K562 (cell line): ENCODE results near the gene FTSJ3. TPM values are rescaled to one million over a fixed set of nuclear protein-coding genes. Genes with fewer than 3 reads are reported as not detected.
A peak's percentile ranks its signal among the peaks of the same experiment; 100 is the strongest.

Experiments used
- ARID3B ChIP-seq: fragments of 250-450 bp; sonication (Bioruptor Pico); IDR thresholded peaks from 2 replicates; pipeline ENCODE4 v1.4.0; 2020; ENCODE audit warnings: borderline replicate concordance
- ATF4 ChIP-seq: fragments of 450-650 bp; formaldehyde crosslinking; IDR thresholded peaks from 2 replicates; pipeline ENCODE4 v1.4.0; 2022; ENCODE audit warnings: mild to moderate bottlenecking, moderate library complexity
- CSDE1 ChIP-seq, 2 experiments: fragments of 450-650 bp; IDR thresholded peaks; 2 replicates each; pipeline ENCODE4 v1.6.1; 2016; ENCODE audit warnings: mild to moderate bottlenecking in 1 of 2
- ELF4 ChIP-seq: fragments of 450-650 bp; formaldehyde crosslinking; IDR thresholded peaks from 2 replicates; pipeline ENCODE4 v1.4.0; 2022; ENCODE audit warnings: missing genetic modification characterization
- ESRRB ChIP-seq: fragments of 250-450 bp; sonication (Bioruptor Pico); IDR thresholded peaks from 2 replicates; pipeline ENCODE4 v1.5.0; 2020; ENCODE audit warnings: mild to moderate bottlenecking, moderate library complexity, borderline replicate concordance
- GABPA ChIP-seq: fragments of 200-800 bp; sonication (Bioruptor generic); conservative IDR thresholded peaks from 2 replicates; pipeline ENCODE4 v1.6.1; 2016; ENCODE audit warnings: low read depth, missing genetic modification characterization, missing compliant biosample characterization
- GABPB1 ChIP-seq: sonication (generic); formaldehyde crosslinking; IDR thresholded peaks from 2 replicates; pipeline ENCODE4 v1.8.0; 2022; ENCODE audit warnings: mild to moderate bottlenecking, missing genetic modification reagents
- HNRNPH1 ChIP-seq: fragments of 200-400 bp; formaldehyde crosslinking; optimal IDR thresholded peaks from 2 replicates; pipeline ENCODE3; 2017; ENCODE audit warnings: low read depth, mild to moderate bottlenecking, low read length, moderate library complexity
- IRF9 ChIP-seq: fragments of 450-650 bp; IDR thresholded peaks from 2 replicates; pipeline ENCODE4 v1.6.1; 2016; ENCODE audit warnings: missing biosample characterization, missing genetic modification characterization
- KDM4B ChIP-seq, 2 experiments: fragments of 450-650 bp in 1 of 2; sonication (generic) in 1 of 2; IDR thresholded peaks; 2 replicates each; pipeline ENCODE4 v1.6.1; 2016 to 2017; ENCODE audit warnings: borderline replicate concordance in 2 of 2, antibody characterized with exemption in 1 of 2, low read depth in 1 of 2, mild to moderate bottlenecking in 1 of 2
- MTF1 ChIP-seq: fragments of 250-450 bp; sonication (Bioruptor Pico); IDR thresholded peaks from 2 replicates; pipeline ENCODE4 v1.9.0; 2021; ENCODE audit warnings: moderate library complexity, mild to moderate bottlenecking, inconsistent platforms, borderline replicate concordance
- NEUROD1 ChIP-seq: fragments of 150-350 bp; IDR thresholded peaks from 2 replicates; pipeline ENCODE4 v1.6.1; 2014; ENCODE audit warnings: borderline replicate concordance, low read length, low read depth; ENCODE audit not compliant: partially characterized antibody
- PHB2 ChIP-seq: fragments of 450-650 bp; IDR thresholded peaks from 2 replicates; pipeline ENCODE4 v1.6.1; 2017; ENCODE audit warnings: low read depth
- POLR2A ChIP-seq: fragments of 450-650 bp; conservative IDR thresholded peaks from 2 replicates; pipeline ENCODE4 v1.6.1; 2016
- POU5F1 ChIP-seq: fragments of 150-350 bp; IDR thresholded peaks from 2 replicates; pipeline ENCODE4 v1.6.1; 2014; ENCODE audit warnings: borderline replicate concordance, low read length, low read depth, mild to moderate bottlenecking; ENCODE audit not compliant: partially characterized antibody
- SMARCC2 ChIP-seq: fragments of 450-650 bp; IDR thresholded peaks from 2 replicates; pipeline ENCODE4 v1.6.1; 2017; ENCODE audit warnings: antibody characterized with exemption, moderate library complexity, mild to moderate bottlenecking, low read depth
- TEAD4 ChIP-seq, 2 experiments: sonication (generic) in 1 of 2; formaldehyde crosslinking in 1 of 2; IDR thresholded peaks; 2 replicates each; pipeline versions ENCODE4 v1.6.1 to v1.8.0; 2012 to 2022; ENCODE audit warnings: borderline replicate concordance in 1 of 2, inconsistent platforms in 1 of 2, low read length in 1 of 2, mild to moderate bottlenecking in 1 of 2, missing genetic modification reagents in 1 of 2
- THRAP3 ChIP-seq: fragments of 450-650 bp; IDR thresholded peaks from 2 replicates; pipeline ENCODE4 v1.6.1; 2016; ENCODE audit warnings: mild to moderate bottlenecking, inconsistent platforms, borderline replicate concordance
- TRIM24 ChIP-seq, 2 experiments: fragments of 450-650 bp; IDR thresholded peaks; 2 replicates each; pipeline ENCODE4 v1.6.1; 2016
- ZFPM2 ChIP-seq: fragments of 250-450 bp; sonication (Bioruptor Pico); IDR thresholded peaks from 2 replicates; pipeline ENCODE4 v1.5.1; 2022; ENCODE audit warnings: mild to moderate bottlenecking
- ZNF165 ChIP-seq: fragments of 250-450 bp; sonication (Bioruptor Pico); IDR thresholded peaks from 2 replicates; pipeline ENCODE4 v1.4.0; 2020; ENCODE audit warnings: borderline replicate concordance
- ZNF280B ChIP-seq: fragments of 250-450 bp; sonication (Bioruptor Pico); IDR thresholded peaks from 2 replicates; pipeline ENCODE4 v1.5.1; 2021; ENCODE audit warnings: mild to moderate bottlenecking
- ZNF507 ChIP-seq: conservative IDR thresholded peaks from 2 replicates; pipeline ENCODE4 v1.6.1; 2017; ENCODE audit warnings: missing genetic modification characterization, missing compliant biosample characterization
- polyA plus RNA-seq, 8 experiments: library from polyadenylated mRNA; depleted of rRNA in 4 of 8; stranded (reverse) in 5 of 8; unstranded in 3 of 8; fragments of >200 nt; fragmentation: Nextera tagmentation in 2 of 8; fragmentation: Illumina TruSeq in 1 of 8; extraction: Ambion mirVana in 2 of 8; extraction: Trizol in 1 of 8; gene quantifications; 2 replicates each; pipeline versions ENCODE4 v1.2.1 to v1.2.3, GENCODE V29; 2011 to 2014; ENCODE audit warnings: inconsistent platforms in 1 of 8, missing spikeins in 1 of 8
- total RNA-seq, 7 experiments: library from RNA; depleted of rRNA in 6 of 7; stranded (reverse); fragments of >200 nt in 6 of 7; fragmentation: Illumina TruSeq in 2 of 7; extraction: Trizol in 2 of 7; gene quantifications; 2 replicates each; pipeline versions ENCODE4 v1.2.1 to v1.2.3, GENCODE V29; 2011 to 2021; ENCODE audit warnings: low replicate concordance in 1 of 7

FTSJ3 gene
- total and polyA plus RNA-seq, 9 of the 15 experiments (the other 6 are each of a cell fraction or from before 2014, with no cell fraction given): 18.0 to 65.6 (median 52.4) TPM

- peak; percentile 26; the same call in 1 of the 2 replicates for TF ChIP-seq ARID3B
- TF ChIP-seq MTF1 (CRISPR knock-in tag): peak; percentile 54; the same call in 1 of the 2 replicates
- TF ChIP-seq ELF4 (CRISPR knock-in tag): no peak
- no peak for TF ChIP-seq KDM4B (IDR thresholded peaks at IDR 0.05; ENCODE audit: borderline replicate concordance in 2 of 2, low read depth in 1 of 2)
- TF ChIP-seq TEAD4 (IDR thresholded peaks at IDR 0.05; ENCODE audit: low read length): peak; percentile 5
- 0 out of 2 replicates have a peak, but pooled peaks have one; percentile 52 for TF ChIP-seq TEAD4 (CRISPR knock-in tag; IDR thresholded peaks at IDR 0.05; ENCODE audit: borderline replicate concordance)
- TF ChIP-seq ZNF165: peak; percentile 75; the same call in 1 of the 2 replicates
- no peak for TF ChIP-seq ZNF280B (CRISPR knock-in tag)
- peak; percentile 69 for TF ChIP-seq GABPB1 (CRISPR knock-in tag)
- peak; percentile 15; the same call in 1 of the 2 replicates for TF ChIP-seq GABPA (tag)
- TF ChIP-seq ZFPM2 (CRISPR knock-in tag): no peak
- TF ChIP-seq HNRNPH1: no peak
- no peak for TF ChIP-seq PHB2
- 0 out of 2 replicates have a peak, but pooled peaks have one; percentile 26 for TF ChIP-seq IRF9 (tag)
- TF ChIP-seq POLR2A: peak; percentile 48; the same call in 1 of the 2 replicates
- peak; percentile 91 for TF ChIP-seq NEUROD1
- peak; percentile 93 for TF ChIP-seq TRIM24 (IDR thresholded peaks at IDR 0.05)
- no peak for TF ChIP-seq SMARCC2
- TF ChIP-seq THRAP3: no peak
- TF ChIP-seq ESRRB (CRISPR knock-in tag): no peak
- TF ChIP-seq ATF4 (CRISPR knock-in tag): no peak
- no peak for TF ChIP-seq POU5F1
- no peak for TF ChIP-seq ZNF507
- TF ChIP-seq CSDE1 (IDR thresholded peaks at IDR 0.05): peak in 1 of 2 experiments; percentile 35; a peak in 1 of 4 replicates
Observed at GRCh38 chr17:63848834-63849689, 21.6 kb upstream of the FTSJ3 start (continued).
